ENCODE data around the gene MRPS2.

GRCh38 chr9:135489188-135489906 lies 11.1 kb upstream of the MRPS2 start:
- TF ChIP-seq, protein P1, sequence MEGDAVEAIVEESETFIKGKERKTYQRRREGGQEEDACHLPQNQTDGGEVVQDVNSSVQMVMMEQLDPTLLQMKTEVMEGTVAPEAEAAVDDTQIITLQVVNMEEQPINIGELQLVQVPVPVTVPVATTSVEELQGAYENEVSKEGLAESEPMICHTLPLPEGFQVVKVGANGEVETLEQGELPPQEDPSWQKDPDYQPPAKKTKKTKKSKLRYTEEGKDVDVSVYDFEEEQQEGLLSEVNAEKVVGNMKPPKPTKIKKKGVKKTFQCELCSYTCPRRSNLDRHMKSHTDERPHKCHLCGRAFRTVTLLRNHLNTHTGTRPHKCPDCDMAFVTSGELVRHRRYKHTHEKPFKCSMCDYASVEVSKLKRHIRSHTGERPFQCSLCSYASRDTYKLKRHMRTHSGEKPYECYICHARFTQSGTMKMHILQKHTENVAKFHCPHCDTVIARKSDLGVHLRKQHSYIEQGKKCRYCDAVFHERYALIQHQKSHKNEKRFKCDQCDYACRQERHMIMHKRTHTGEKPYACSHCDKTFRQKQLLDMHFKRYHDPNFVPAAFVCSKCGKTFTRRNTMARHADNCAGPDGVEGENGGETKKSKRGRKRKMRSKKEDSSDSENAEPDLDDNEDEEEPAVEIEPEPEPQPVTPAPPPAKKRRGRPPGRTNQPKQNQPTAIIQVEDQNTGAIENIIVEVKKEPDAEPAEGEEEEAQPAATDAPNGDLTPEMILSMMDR (IDR thresholded peaks at IDR 0.05; ENCODE audit: low read length), result no peak
- no peak for TF ChIP-seq EZH2 (IDR thresholded peaks at IDR 0.05; ENCODE audit: borderline replicate concordance, low read length)
